GM18505 (cell line): ENCODE data around the gene KRTDAP.

Experiments used
- ATAC-seq: cut with Tn5 transposase; IDR thresholded peaks from one replicate; pipeline ENCODE4 v1.9.1; 2021; ENCODE audit not compliant: unreplicated experiment
- POLR2A ChIP-seq: IDR thresholded peaks from 4 replicates; pipeline ENCODE4 v1.6.1; 2011; ENCODE audit warnings: borderline replicate concordance; ENCODE audit not compliant: insufficient read depth, insufficient read length; ENCODE audit errors: extremely low read depth

Gene KRTDAP, protein sequence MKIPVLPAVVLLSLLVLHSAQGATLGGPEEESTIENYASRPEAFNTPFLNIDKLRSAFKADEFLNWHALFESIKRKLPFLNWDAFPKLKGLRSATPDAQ

GRCh38 chr19:35490364-35490763 is at the start of gene KRTDAP:
KRTDAP (minus strand) TSS chr19:35490464; CDS start chr19:35490442, 22 bp downstream.
- TF ChIP-seq POLR2A = no peak

GRCh38 chr19:35539850-35540249 is 49.6 kb upstream of the KRTDAP start:
- no peak for TF ChIP-seq POLR2A
- ATAC-seq = no peak

More at GRCh38 chr19:35490364-35490763, at the start of gene KRTDAP:
- ATAC-seq = no peak

GRCh38 chr19:35539314-35539713 is 49.0 kb upstream of the KRTDAP start:
- TF ChIP-seq POLR2A = no peak
- no peak for ATAC-seq

GRCh38 chr19:35534803-35535480 is 44.7 kb upstream of the KRTDAP start:
- no peak for TF ChIP-seq POLR2A
- ATAC-seq = no peak

DNA sequence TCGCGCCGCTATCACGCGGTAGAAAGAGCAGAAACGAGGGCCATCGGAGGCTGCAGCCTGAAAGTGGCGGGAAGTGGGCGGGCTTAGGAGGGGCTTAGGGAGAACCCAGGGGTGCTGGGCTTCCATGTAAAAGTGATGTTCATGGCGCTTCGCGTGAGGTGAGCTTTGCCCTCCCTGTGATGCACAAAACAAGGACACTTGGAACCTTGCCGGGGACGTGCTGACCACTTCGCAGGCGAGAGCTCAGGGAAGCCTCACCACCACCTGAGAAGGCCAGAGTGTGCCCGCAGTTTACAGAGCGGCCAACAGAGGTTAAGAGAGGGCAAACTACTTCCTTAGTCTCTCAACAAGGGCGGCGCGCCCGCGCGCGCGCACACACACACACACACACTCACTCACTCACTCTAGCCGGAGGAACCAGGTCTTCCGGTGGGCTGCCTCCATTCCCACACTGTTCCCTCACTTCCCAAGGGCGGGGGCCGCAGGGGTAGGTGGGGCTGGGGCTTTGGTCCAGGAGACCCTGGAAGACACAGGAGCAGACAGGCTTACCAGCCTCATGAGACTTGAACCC is 43.6 kb upstream of the KRTDAP start:
- no peak for ATAC-seq

DNA sequence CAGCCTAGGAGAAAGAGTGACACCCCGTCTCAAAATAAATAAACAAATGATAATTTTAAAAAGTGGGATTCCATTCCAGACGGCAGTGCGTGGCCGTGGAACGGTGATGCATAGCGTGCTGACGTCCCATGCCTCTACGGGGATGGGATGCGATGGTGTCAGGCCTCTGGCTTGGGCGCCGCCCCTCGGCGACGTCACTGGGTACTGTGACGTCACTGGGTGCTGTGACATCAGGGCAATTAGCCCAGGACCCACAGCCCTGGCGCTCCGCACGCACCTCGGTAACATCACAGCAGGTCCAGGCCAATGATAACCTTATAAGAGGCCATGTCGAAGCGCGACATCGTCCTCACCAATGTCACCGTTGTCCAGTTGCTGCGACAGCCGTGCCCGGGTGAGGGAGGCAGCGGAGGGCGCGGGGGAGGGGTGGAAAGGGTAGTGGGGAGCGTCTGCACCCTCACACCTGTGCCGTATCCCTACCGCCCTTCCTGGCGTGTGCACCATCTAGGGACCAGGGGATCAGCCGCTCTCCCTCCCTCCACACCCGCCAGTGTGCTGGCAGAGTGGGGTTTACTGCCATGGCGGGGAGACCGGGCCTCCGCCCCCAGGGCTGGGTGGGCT is 43.0 kb upstream of the KRTDAP start, which contains the start of gene GAPDHS:
Gene GAPDHS, plus strand, starts transcription at position 256 of the 621 bp plus-strand sequence. Its CDS starts 72 bp downstream, at position 328.
- no peak for TF ChIP-seq POLR2A

More for the DNA sequence above, 43.6 kb upstream of the KRTDAP start:
- TF ChIP-seq POLR2A = no peak

GRCh38 chr19:35531291-35531690 is 41.0 kb upstream of the KRTDAP start:
- no peak for ATAC-seq
- TF ChIP-seq POLR2A = no peak

More for the DNA sequence above, 43.0 kb upstream of the KRTDAP start, which contains the start of gene GAPDHS:
- ATAC-seq = no peak

DNA sequence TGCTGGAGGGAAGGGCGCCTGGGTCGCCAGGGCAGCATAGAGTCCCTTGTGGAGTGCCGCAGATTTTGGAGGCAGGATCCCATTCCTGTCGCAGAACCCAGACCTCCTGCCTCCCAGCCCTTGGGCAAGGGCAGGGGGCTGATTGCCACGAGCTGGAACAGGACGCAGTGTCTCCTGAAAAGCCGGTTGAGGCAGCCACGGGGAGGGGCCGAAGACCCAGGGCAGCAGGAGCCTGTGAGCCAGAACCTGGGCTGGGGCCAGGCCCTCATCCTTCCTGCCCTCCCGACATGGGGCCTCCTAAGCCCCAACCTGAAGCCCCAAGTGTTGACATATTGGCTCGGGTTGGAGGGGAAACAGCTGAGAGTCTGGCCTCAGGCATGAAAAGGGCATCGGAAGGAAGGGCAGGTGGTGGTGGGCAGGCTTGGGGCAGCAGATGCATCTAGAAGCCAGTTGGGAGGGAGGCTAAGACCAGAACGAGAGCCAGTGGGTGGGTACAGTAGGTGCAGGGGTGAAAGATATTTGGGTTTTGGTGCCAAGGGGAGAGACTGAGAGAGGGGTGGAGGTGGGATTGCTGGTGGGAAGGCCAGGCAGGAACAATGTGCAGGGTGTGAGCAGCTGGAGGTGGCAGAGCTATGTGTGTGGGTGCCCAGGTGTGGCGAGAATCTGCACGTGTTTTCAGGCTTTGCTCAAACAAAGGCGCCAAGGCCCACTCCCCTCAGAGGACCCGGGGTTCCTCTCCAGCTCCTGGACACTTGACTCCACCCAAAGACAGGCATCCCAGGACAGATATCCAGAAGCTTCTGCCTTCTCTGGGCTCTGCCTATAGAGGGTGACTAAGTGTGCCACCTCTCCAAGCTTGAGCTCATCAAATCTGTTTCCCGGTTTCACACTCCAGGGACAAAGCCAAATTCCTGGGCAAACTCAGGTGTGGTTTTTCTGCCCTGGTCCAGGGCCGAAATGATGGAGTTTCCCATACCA is 39.3 kb upstream of the KRTDAP start:
- no peak for ATAC-seq
- TF ChIP-seq POLR2A = no peak

- no peak for TF ChIP-seq POLR2A
- ATAC-seq = no peak
Measured at GRCh38 chr19:35528218-35529038, 38.2 kb upstream of the KRTDAP start, which contains the start of gene SBSN. SBSN (minus strand) TSS chr19:35528311; CDS start chr19:35528281, 30 bp downstream.

DNA sequence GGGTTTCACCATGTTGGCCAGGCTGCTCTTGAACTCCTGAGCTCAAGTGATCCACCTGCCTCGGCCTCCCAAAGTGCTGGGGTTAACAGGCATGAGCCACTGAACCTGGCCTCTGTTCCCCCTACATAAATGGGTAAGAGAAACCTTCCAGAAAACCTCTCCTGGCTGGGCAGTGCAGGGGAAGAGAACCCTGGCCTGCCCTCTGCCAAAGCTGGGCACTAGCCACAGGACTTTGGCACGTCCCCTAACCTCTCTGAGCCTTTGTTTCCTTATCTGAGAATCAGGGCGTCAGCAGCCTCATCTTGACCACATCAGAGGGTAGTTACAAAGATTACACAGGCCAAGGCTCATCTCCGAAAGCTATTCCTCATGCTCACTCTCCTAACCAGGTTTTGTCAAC is 35.6 kb upstream of the KRTDAP start:
- TF ChIP-seq POLR2A = no peak
- ATAC-seq = no peak

- TF ChIP-seq POLR2A = no peak
Measured at GRCh38 chr19:35524181-35524837, 34.0 kb upstream of the KRTDAP start.

More at GRCh38 chr19:35524181-35524837, 34.0 kb upstream of the KRTDAP start:
- ATAC-seq = no peak
